ENCODE results near the gene PFKFB1. TPM values are rescaled to one million over a fixed set of nuclear protein-coding genes. Genes with fewer than 3 reads are reported as not detected.
A peak's percentile ranks its signal among the peaks of the same experiment; 100 is the strongest.

PFKFB1 gene
- total and polyA plus RNA-seq, 2 of the 13 experiments (the other 11 are each of a cell fraction or from before 2014, with no cell fraction given) = 1.5 to 2.9 TPM

DNA sequence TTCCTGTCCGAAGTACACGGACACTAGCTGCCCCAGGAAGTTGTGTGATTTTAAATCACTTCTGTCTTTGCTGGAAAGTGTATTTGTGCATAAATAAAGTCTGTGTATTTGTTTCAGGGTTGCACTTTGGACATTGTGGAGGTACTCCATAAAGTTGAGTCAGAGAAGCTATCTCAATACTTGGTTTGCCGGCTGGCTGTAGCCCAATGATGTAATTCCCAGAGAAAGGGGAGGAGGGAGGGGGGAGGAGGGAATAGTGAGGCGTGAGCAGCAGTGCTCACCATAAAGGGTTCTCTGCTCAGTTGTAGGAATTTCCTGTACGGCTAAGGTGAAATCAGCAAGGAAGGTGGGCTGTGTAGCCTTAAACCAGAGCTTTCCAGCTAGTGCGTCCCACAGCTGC, 13.7 kb upstream of the PFKFB1 start (continued):
- TF ChIP-seq ELF3 (CRISPR knock-in tag; IDR thresholded peaks at IDR 0.05) (peak; percentile 48; the same call in 1 of the 2 replicates), ZBTB1 (CRISPR knock-in tag; IDR thresholded peaks at IDR 0.05; ENCODE audit: borderline replicate concordance) (no peak), ZNF264 (CRISPR knock-in tag; IDR thresholded peaks at IDR 0.05) (no peak), ZZZ3 (CRISPR knock-in tag; IDR thresholded peaks at IDR 0.05; ENCODE audit: borderline replicate concordance) (no peak), MTF1 (CRISPR knock-in tag; IDR thresholded peaks at IDR 0.05) (no peak), ATF4 (CRISPR knock-in tag; IDR thresholded peaks at IDR 0.05) (peak in 1 of 2 experiments; percentile 55; a peak in 2 of 4 replicates), CBX1 (IDR thresholded peaks at IDR 0.05; ENCODE audit: low read depth) (no peak), ZNF782 (CRISPR knock-in tag; IDR thresholded peaks at IDR 0.05; ENCODE audit: borderline replicate concordance) (no peak), HNRNPH1 (optimal IDR thresholded peaks at IDR 0.05; ENCODE audit: low read depth, low read length) (no peak), ZNF296 (CRISPR knock-in tag; conservative IDR thresholded peaks at IDR 0.05) (no peak), SRSF4 (IDR thresholded peaks at IDR 0.05; ENCODE audit: low read depth, low read length, poor library complexity, severe bottlenecking) (no peak), AGO2 (optimal IDR thresholded peaks at IDR 0.05; ENCODE audit: low read depth, low read length) (no peak), GFI1 (CRISPR knock-in tag; IDR thresholded peaks at IDR 0.05; ENCODE audit: borderline replicate concordance) (peak; percentile 32; the same call in 1 of the 2 replicates), HOXA9 (CRISPR knock-in tag; IDR thresholded peaks at IDR 0.05; ENCODE audit: borderline replicate concordance) (no peak), BCL6 (CRISPR knock-in tag; IDR thresholded peaks at IDR 0.05) (peak; percentile 54; the same call in 1 of the 2 replicates), ELK4 (CRISPR knock-in tag; IDR thresholded peaks at IDR 0.05; ENCODE audit: borderline replicate concordance) (no peak)
- TF ChIP-seq, protein P1, sequence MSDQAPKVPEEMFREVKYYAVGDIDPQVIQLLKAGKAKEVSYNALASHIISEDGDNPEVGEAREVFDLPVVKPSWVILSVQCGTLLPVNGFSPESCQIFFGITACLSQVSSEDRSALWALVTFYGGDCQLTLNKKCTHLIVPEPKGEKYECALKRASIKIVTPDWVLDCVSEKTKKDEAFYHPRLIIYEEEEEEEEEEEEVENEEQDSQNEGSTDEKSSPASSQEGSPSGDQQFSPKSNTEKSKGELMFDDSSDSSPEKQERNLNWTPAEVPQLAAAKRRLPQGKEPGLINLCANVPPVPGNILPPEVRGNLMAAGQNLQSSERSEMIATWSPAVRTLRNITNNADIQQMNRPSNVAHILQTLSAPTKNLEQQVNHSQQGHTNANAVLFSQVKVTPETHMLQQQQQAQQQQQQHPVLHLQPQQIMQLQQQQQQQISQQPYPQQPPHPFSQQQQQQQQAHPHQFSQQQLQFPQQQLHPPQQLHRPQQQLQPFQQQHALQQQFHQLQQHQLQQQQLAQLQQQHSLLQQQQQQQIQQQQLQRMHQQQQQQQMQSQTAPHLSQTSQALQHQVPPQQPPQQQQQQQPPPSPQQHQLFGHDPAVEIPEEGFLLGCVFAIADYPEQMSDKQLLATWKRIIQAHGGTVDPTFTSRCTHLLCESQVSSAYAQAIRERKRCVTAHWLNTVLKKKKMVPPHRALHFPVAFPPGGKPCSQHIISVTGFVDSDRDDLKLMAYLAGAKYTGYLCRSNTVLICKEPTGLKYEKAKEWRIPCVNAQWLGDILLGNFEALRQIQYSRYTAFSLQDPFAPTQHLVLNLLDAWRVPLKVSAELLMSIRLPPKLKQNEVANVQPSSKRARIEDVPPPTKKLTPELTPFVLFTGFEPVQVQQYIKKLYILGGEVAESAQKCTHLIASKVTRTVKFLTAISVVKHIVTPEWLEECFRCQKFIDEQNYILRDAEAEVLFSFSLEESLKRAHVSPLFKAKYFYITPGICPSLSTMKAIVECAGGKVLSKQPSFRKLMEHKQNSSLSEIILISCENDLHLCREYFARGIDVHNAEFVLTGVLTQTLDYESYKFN (CRISPR knock-in tag; conservative IDR thresholded peaks at IDR 0.05) = peak; percentile 72
- TF ChIP-seq, protein P2, sequence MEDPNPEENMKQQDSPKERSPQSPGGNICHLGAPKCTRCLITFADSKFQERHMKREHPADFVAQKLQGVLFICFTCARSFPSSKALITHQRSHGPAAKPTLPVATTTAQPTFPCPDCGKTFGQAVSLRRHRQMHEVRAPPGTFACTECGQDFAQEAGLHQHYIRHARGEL (CRISPR knock-in tag; IDR thresholded peaks at IDR 0.05) = no peak
- TF ChIP-seq, protein P3, sequence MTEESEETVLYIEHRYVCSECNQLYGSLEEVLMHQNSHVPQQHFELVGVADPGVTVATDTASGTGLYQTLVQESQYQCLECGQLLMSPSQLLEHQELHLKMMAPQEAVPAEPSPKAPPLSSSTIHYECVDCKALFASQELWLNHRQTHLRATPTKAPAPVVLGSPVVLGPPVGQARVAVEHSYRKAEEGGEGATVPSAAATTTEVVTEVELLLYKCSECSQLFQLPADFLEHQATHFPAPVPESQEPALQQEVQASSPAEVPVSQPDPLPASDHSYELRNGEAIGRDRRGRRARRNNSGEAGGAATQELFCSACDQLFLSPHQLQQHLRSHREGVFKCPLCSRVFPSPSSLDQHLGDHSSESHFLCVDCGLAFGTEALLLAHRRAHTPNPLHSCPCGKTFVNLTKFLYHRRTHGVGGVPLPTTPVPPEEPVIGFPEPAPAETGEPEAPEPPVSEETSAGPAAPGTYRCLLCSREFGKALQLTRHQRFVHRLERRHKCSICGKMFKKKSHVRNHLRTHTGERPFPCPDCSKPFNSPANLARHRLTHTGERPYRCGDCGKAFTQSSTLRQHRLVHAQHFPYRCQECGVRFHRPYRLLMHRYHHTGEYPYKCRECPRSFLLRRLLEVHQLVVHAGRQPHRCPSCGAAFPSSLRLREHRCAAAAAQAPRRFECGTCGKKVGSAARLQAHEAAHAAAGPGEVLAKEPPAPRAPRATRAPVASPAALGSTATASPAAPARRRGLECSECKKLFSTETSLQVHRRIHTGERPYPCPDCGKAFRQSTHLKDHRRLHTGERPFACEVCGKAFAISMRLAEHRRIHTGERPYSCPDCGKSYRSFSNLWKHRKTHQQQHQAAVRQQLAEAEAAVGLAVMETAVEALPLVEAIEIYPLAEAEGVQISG (CRISPR knock-in tag; IDR thresholded peaks at IDR 0.05) = no peak

All from HepG2 (cell line).